ENCODE measurements around the gene TTC8.

TTC8 gene

DNA sequence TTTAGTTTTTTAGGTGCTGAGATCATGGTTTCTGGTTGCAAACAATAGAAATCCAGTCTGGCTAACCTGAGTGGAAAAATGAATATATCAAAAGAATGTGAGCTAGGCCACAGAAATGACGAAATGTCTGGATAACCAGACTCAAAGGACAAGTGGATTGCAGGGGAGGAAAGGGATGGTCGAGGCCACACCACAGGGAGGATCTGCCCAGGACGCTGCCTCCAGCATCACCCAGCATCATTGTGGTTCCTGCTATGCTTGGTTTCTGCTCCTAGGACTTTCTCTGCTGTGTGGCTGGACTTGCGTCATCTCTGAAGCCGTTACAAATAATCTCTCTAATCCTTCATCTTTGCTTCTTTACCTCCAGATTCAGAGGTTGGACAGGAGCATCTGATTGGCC is 80.4 kb downstream of the TTC8 start (continued):
- TF ChIP-seq ZFP3 (tag by site-specific recombination; IDR thresholded peaks at IDR 0.05; ENCODE audit: low read depth) (no peak), OVOL3 (tag by site-specific recombination; IDR thresholded peaks at IDR 0.05) (no peak)

DNA sequence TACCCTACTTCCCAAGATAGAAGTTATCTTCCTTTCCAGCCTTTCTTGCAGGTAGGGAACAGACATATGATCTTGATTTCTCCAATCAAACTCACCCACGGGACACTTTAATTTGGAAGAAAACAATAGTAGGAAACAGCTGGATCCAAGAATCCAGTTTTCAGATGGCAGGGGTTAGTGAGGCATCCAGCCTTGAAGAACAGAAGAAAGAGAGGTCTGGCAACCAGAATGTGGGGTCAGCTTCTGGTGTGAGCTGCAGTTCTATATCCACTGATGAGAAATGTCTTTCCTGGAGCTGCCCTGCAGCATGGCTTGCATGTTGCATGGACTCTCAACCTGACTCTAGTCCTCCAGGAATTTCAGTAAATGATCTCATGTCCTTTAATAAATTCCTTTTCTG is 83.8 kb downstream of the TTC8 start:
- ChIA-PET POLR2A (no interaction called here), CTCF (interaction anchor here (0.6 to 0.7 kb wide), 3 partner anchors 9 to 956 kb away, joined by 3 read pairs; no protein-coding TSS in a partner anchor)
- TF ChIP-seq ZNF133 (tag by site-specific recombination; IDR thresholded peaks at IDR 0.05) = no peak
- TF ChIP-seq ZNF658 (tag by site-specific recombination; IDR thresholded peaks at IDR 0.05) = no peak
- no peak for TF ChIP-seq ZFHX2 (tag by site-specific recombination; conservative IDR thresholded peaks at IDR 0.05)
- TF ChIP-seq GLIS2 (tag by site-specific recombination; IDR thresholded peaks at IDR 0.05) = no peak
- TF ChIP-seq ZNF571 (tag by site-specific recombination; IDR thresholded peaks at IDR 0.05) = no peak
- no peak for TF ChIP-seq ZNF2 (tag by site-specific recombination; IDR thresholded peaks at IDR 0.05)
- TF ChIP-seq ZNF335 (tag by site-specific recombination; conservative IDR thresholded peaks at IDR 0.05) = no peak
- TF ChIP-seq ZNF10 (tag by site-specific recombination; IDR thresholded peaks at IDR 0.05) = no peak
- TF ChIP-seq ZNF221 (tag by site-specific recombination; IDR thresholded peaks at IDR 0.05; ENCODE audit: borderline replicate concordance) = no peak
- no peak for TF ChIP-seq ZNF701 (tag by site-specific recombination; IDR thresholded peaks at IDR 0.05)
- TF ChIP-seq ZEB2 (tag by site-specific recombination; IDR thresholded peaks at IDR 0.05) = no peak
- TF ChIP-seq ZNF404 (tag by site-specific recombination; IDR thresholded peaks at IDR 0.05) = no peak
- Histone ChIP-seq H3K4me3 (ENCODE audit: low read depth, low read length) (no peak overlapping the region), H3K36me3 (ENCODE audit: control insufficient read depth in 2 of 2, insufficient read depth in 1 of 2, low read length in 2 of 2) (no peaks in the 10 kb centered on the region), H3K27ac (ENCODE audit: extremely low read depth, low read depth, low read length) (no peak overlapping the region), H3K4me1 (ENCODE audit: control insufficient read depth, insufficient read depth, low read length) (no peaks in the 10 kb centered on the region), H3K9me3 (ENCODE audit: control insufficient read depth, insufficient read depth, low read depth, low read length) (no peaks in the 10 kb centered on the region)

DNA sequence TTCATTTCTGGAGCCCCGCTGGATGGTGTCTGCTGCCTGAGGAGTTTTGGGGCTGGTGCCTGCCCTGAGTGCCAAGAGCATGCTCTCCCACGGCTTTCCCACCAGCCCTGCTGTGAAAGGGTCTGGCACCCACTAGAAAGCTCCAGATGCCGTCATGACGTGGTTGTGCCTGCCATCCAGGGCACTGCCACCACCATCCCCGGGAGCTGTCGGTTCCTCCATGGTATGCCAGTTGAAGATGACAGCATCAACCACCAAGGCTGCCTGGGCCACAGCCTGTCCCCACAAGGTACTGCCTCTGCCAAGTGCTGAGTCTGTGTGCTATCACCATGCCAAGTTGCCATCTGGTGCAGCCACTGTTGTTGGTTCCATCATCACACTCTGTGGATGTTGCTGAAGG is 85.9 kb downstream of the TTC8 start:
- Histone ChIP-seq H3K9me3 (ENCODE audit: control insufficient read depth, insufficient read depth, low read depth, low read length) (no peaks in the 10 kb centered on the region), H3K27ac (ENCODE audit: extremely low read depth, low read depth, low read length) (no peak overlapping the region), H3K4me1 (ENCODE audit: control insufficient read depth, insufficient read depth, low read length) (no peaks in the 10 kb centered on the region), H3K4me3 (ENCODE audit: low read depth, low read length) (no peak overlapping the region), H3K36me3 (ENCODE audit: control insufficient read depth in 2 of 2, insufficient read depth in 1 of 2, low read length in 2 of 2) (no peaks in the 10 kb centered on the region)
- ChIA-PET POLR2A (no interaction called here), CTCF (no interaction called here)
- TF ChIP-seq BCL11B (tag by site-specific recombination; IDR thresholded peaks at IDR 0.05; ENCODE audit: low read depth) (no peak), IKZF3 (tag by site-specific recombination; IDR thresholded peaks at IDR 0.05) (no peak), BCL11A (tag by site-specific recombination; IDR thresholded peaks at IDR 0.05; ENCODE audit: low read depth) (no peak), ZNF660 (tag by site-specific recombination; IDR thresholded peaks at IDR 0.05) (no peak), ZNF211 (tag by site-specific recombination; IDR thresholded peaks at IDR 0.05; ENCODE audit: low read depth) (no peak), ZNF510 (tag by site-specific recombination; IDR thresholded peaks at IDR 0.05; ENCODE audit: insufficient replicate concordance) (no peak), MZF1 (tag by site-specific recombination; IDR thresholded peaks at IDR 0.05; ENCODE audit: borderline replicate concordance) (no peak), ZIC2 (tag by site-specific recombination; IDR thresholded peaks at IDR 0.05) (no peak), ZFP41 (tag by site-specific recombination; IDR thresholded peaks at IDR 0.05; ENCODE audit: borderline replicate concordance) (no peak), ZNF664 (tag by site-specific recombination; IDR thresholded peaks at IDR 0.05) (no peak), ZNF140 (tag by site-specific recombination; IDR thresholded peaks at IDR 0.05) (no peak), ZNF248 (tag by site-specific recombination; IDR thresholded peaks at IDR 0.05) (no peak)
- TF ChIP-seq, protein P1, sequence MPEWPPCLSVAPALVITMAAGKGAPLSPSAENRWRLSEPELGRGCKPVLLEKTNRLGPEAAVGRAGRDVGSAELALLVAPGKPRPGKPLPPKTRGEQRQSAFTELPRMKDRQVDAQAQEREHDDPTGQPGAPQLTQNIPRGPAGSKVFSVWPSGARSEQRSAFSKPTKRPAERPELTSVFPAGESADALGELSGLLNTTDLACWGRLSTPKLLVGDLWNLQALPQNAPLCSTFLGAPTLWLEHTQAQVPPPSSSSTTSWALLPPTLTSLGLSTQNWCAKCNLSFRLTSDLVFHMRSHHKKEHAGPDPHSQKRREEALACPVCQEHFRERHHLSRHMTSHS (tag by site-specific recombination; IDR thresholded peaks at IDR 0.05) = no peak
- TF ChIP-seq, protein P2, sequence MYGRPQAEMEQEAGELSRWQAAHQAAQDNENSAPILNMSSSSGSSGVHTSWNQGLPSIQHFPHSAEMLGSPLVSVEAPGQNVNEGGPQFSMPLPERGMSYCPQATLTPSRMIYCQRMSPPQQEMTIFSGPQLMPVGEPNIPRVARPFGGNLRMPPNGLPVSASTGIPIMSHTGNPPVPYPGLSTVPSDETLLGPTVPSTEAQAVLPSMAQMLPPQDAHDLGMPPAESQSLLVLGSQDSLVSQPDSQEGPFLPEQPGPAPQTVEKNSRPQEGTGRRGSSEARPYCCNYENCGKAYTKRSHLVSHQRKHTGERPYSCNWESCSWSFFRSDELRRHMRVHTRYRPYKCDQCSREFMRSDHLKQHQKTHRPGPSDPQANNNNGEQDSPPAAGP (tag by site-specific recombination; IDR thresholded peaks at IDR 0.05) = no peak
- TF ChIP-seq, protein P3, sequence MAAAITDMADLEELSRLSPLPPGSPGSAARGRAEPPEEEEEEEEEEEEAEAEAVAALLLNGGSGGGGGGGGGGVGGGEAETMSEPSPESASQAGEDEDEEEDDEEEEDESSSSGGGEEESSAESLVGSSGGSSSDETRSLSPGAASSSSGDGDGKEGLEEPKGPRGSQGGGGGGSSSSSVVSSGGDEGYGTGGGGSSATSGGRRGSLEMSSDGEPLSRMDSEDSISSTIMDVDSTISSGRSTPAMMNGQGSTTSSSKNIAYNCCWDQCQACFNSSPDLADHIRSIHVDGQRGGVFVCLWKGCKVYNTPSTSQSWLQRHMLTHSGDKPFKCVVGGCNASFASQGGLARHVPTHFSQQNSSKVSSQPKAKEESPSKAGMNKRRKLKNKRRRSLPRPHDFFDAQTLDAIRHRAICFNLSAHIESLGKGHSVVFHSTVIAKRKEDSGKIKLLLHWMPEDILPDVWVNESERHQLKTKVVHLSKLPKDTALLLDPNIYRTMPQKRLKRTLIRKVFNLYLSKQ (tag by site-specific recombination; IDR thresholded peaks at IDR 0.05; ENCODE audit: borderline replicate concordance) = no peak
- TF ChIP-seq, protein P4, sequence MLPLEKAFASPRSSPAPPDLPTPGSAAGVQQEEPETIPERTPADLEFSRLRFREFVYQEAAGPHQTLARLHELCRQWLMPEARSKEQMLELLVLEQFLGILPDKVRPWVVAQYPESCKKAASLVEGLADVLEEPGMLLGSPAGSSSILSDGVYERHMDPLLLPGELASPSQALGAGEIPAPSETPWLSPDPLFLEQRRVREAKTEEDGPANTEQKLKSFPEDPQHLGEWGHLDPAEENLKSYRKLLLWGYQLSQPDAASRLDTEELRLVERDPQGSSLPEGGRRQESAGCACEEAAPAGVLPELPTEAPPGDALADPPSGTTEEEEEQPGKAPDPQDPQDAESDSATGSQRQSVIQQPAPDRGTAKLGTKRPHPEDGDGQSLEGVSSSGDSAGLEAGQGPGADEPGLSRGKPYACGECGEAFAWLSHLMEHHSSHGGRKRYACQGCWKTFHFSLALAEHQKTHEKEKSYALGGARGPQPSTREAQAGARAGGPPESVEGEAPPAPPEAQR (tag by site-specific recombination; IDR thresholded peaks at IDR 0.05) = no peak

Data from HEK293 (cell line).